ENCODE results near the gene FNTB.

- TF ChIP-seq CTCF (IDR thresholded peaks at IDR 0.05) (no peak), POLR2A (IDR thresholded peaks at IDR 0.05) (no peak)
Observed at GRCh38 chr14:64983439-64984310, 3.0 kb upstream of the FNTB start.

Data from lower leg skin (tissue), 3 donors.